SK-N-SH (cell line): ENCODE measurements around the gene VKORC1L1. TPM values are rescaled to one million over a fixed set of nuclear protein-coding genes. Genes with fewer than 3 reads are reported as not detected.

ENCODE experiments used
- CTCF ChIA-PET: fragments of 300-600, 350-600 bp; formaldehyde crosslinking; extraction: SDS; loops from one replicate; lab custom pipeline; 2021; lab: Yijun Ruan, JAX
- POLR2A ChIA-PET: fragments of 350-600 bp; sonication (Branson Sonifier 250); formaldehyde crosslinking; extraction: SDS; loops from one replicate; lab custom pipeline; 2020; ENCODE audit warnings: antibody characterized with exemption, inconsistent platforms; lab: Yijun Ruan, JAX
- DNase-seq: peaks from one replicate; pipeline ENCODE4 v3.0.0; 2012
- H2AFZ ChIP-seq: fragments of 200-600 bp; sonication (generic); 2 replicates; pipeline ENCODE4 v1.8.1; 2016; ENCODE audit warnings: antibody characterized with exemption, mild to moderate bottlenecking, low read depth
- H3F3A ChIP-seq: fragments of 200-600 bp; sonication (generic); replicated peaks from 2 replicates; pipeline ENCODE3; 2016; ENCODE audit warnings: antibody characterized with exemption, mild to moderate bottlenecking; ENCODE audit not compliant: insufficient read depth
- H3K27ac ChIP-seq, 2 experiments: fragments of 200-500 bp in 1 of 2; fragments of 200-600 bp in 1 of 2; sonication (Bioruptor generic) in 1 of 2; sonication (generic), shearing (Covaris generic) in 1 of 2; 2 replicates each; pipeline versions ENCODE4 v1.5.1 to v1.6.1; 2014 to 2016; ENCODE audit warnings: low read depth in 2 of 2, inconsistent platforms in 1 of 2, low read length in 1 of 2, mild to moderate bottlenecking in 1 of 2, mixed read lengths in 1 of 2
- H3K27me3 ChIP-seq: fragments of 200-600 bp; sonication (generic), shearing (Covaris generic); 2 replicates; pipeline ENCODE4 v1.6.1; 2016; ENCODE audit warnings: mixed run types; ENCODE audit not compliant: insufficient read depth
- H3K36me3 ChIP-seq, 2 experiments: fragments of 200-500 bp in 1 of 2; fragments of 200-600 bp in 1 of 2; sonication (Bioruptor generic) in 1 of 2; sonication (generic) in 1 of 2; replicated peaks in 1 of 2; 2 replicates each; pipeline versions ENCODE3 to v1.5.1; 2014 to 2016; ENCODE audit warnings: low read length in 1 of 2, mild to moderate bottlenecking in 1 of 2; ENCODE audit not compliant: insufficient read depth in 2 of 2, control insufficient read depth in 1 of 2
- H3K4me1 ChIP-seq, 2 experiments: fragments of 200-500 bp in 1 of 2; fragments of 200-600 bp in 1 of 2; sonication (Bioruptor generic) in 1 of 2; sonication (generic), shearing (Covaris generic) in 1 of 2; 2 replicates each; pipeline versions ENCODE4 v1.5.1 to v1.6.1; 2014 to 2016; ENCODE audit warnings: low read depth in 1 of 2, low read length in 1 of 2, mixed run types in 1 of 2; ENCODE audit not compliant: insufficient read depth in 2 of 2, control insufficient read depth in 1 of 2
- H3K4me2 ChIP-seq: fragments of 200-600 bp; sonication (generic), shearing (Covaris generic); 2 replicates; pipeline ENCODE4 v1.6.1; 2017; ENCODE audit warnings: mixed run types
- H3K4me3 ChIP-seq, 2 experiments: fragments of 200-500 bp in 1 of 2; fragments of 200-600 bp in 1 of 2; sonication (Bioruptor generic) in 1 of 2; sonication (generic), shearing (Covaris generic) in 1 of 2; 2 replicates each; pipeline versions ENCODE4 v1.5.1 to v1.8.1; 2014 to 2016; ENCODE audit warnings: low read depth in 2 of 2, inconsistent platforms in 1 of 2, low read length in 1 of 2, mild to moderate bottlenecking in 1 of 2, mixed read lengths in 1 of 2, moderate library complexity in 1 of 2
- H3K79me2 ChIP-seq: fragments of 200-600 bp; sonication (generic); 2 replicates; pipeline ENCODE4 v1.8.1; 2017; ENCODE audit warnings: mild to moderate bottlenecking; ENCODE audit not compliant: insufficient read depth
- H3K9ac ChIP-seq: fragments of 200-600 bp; sonication (generic); 2 replicates; pipeline ENCODE4 v1.6.1; 2017; ENCODE audit warnings: mixed run types
- H3K9me2 ChIP-seq: fragments of 200-600 bp; sonication (generic); 2 replicates; pipeline ENCODE4 v1.6.1; 2017; ENCODE audit warnings: mixed run types
- H3K9me3 ChIP-seq: fragments of 200-600 bp; sonication (generic); 2 replicates; pipeline ENCODE4 v1.6.1; 2017; ENCODE audit warnings: mixed run types, mild to moderate bottlenecking, moderate library complexity
- H4K20me1 ChIP-seq: fragments of 200-600 bp; sonication (generic); 2 replicates; pipeline ENCODE4 v1.6.1; 2017; ENCODE audit warnings: mild to moderate bottlenecking, mixed run types; ENCODE audit not compliant: insufficient read depth
- CTCF ChIP-seq: fragments of 200-600 bp; sonication (generic); IDR thresholded peaks from 2 replicates; pipeline ENCODE4 v1.6.1; 2017; ENCODE audit warnings: antibody characterized with exemption, mild to moderate bottlenecking, moderate library complexity
- FOSL2 ChIP-seq: IDR thresholded peaks from 2 replicates; pipeline ENCODE4 v1.4.0; 2012; ENCODE audit warnings: low read depth, mild to moderate bottlenecking, moderate library complexity, borderline replicate concordance
- FOXJ3 ChIP-seq: sonication (generic); formaldehyde crosslinking; IDR thresholded peaks from 2 replicates; pipeline ENCODE4 v1.5.1; 2020; ENCODE audit warnings: mild to moderate bottlenecking, missing genetic modification reagents
- GATA2 ChIP-seq: sonication (generic); formaldehyde crosslinking; IDR thresholded peaks from 2 replicates; pipeline ENCODE4 v1.5.0; 2020; ENCODE audit warnings: mild to moderate bottlenecking, missing genetic modification reagents
- JUND ChIP-seq: IDR thresholded peaks from 2 replicates; pipeline ENCODE4 v1.4.0; 2012
- MEF2A ChIP-seq: IDR thresholded peaks from 2 replicates; pipeline ENCODE4 v1.4.0; 2012; ENCODE audit warnings: low read depth, borderline replicate concordance
- RAD21 ChIP-seq: IDR thresholded peaks from 2 replicates; pipeline ENCODE4 v1.6.1; 2012; ENCODE audit warnings: mild to moderate bottlenecking, low read length
- RCOR1 ChIP-seq: fragments of 150-350 bp; IDR thresholded peaks from 2 replicates; pipeline ENCODE4 v1.6.1; 2017; ENCODE audit warnings: antibody characterized with exemption, low read length
- RFX5 ChIP-seq: IDR thresholded peaks from 2 replicates; pipeline ENCODE4 v1.6.1; 2012; ENCODE audit warnings: mild to moderate bottlenecking, improper control_type of control experiment, low read length
- RXRA ChIP-seq: IDR thresholded peaks from 2 replicates; pipeline ENCODE4 v1.4.0; 2012; ENCODE audit warnings: low read depth, mild to moderate bottlenecking, borderline replicate concordance
- SIN3A ChIP-seq: IDR thresholded peaks from 2 replicates; pipeline ENCODE4 v1.6.1; 2012; ENCODE audit warnings: low read depth, mild to moderate bottlenecking, low read length, moderate library complexity, borderline replicate concordance
- TAF1 ChIP-seq: IDR thresholded peaks from 2 replicates; pipeline ENCODE4 v1.6.1; 2012; ENCODE audit warnings: low read depth, mild to moderate bottlenecking, low read length, moderate library complexity, borderline replicate concordance
- TCF12 ChIP-seq: IDR thresholded peaks from 2 replicates; pipeline ENCODE4 v1.4.0; 2012
- YY1 ChIP-seq: IDR thresholded peaks from 2 replicates; pipeline ENCODE4 v1.4.0; 2012; ENCODE audit warnings: low read depth, mild to moderate bottlenecking
- WGBS: methylation state at CpG from one replicate; pipeline ENCODE4 v1.1.6; 2017; ENCODE audit warnings: low lambda C conversion rate; 5-methylcytosine and 5-hydroxymethylcytosine counted together
- polyA plus RNA-seq, 3 experiments: library from polyadenylated mRNA; depleted of rRNA; stranded (reverse); fragments of >200 nt; gene quantifications; 2 replicates each; pipeline ENCODE4 v1.2.3, GENCODE V29; 2012
- TF ChIP-seq, protein P1 (sequence below): IDR thresholded peaks from 2 replicates; pipeline ENCODE4 v1.4.0; 2012; ENCODE audit warnings: low read depth, borderline replicate concordance
- TF ChIP-seq, protein P2 (sequence below): fragments of 150-350 bp; IDR thresholded peaks from 2 replicates; pipeline ENCODE4 v1.6.1; 2017; ENCODE audit warnings: antibody characterized with exemption, low read length, low read depth, borderline replicate concordance
- TF ChIP-seq, protein P3 (sequence below): IDR thresholded peaks from 2 replicates; pipeline ENCODE4 v1.4.0; 2012; ENCODE audit warnings: low read depth
- TF ChIP-seq, protein P4 (sequence below): IDR thresholded peaks from 2 replicates; pipeline ENCODE4 v1.4.0; 2012; ENCODE audit warnings: low read depth, borderline replicate concordance
- TF ChIP-seq, protein P5 (sequence below): IDR thresholded peaks from 2 replicates; pipeline ENCODE4 v1.6.1; 2012; ENCODE audit warnings: mild to moderate bottlenecking, low read depth, low read length, moderate library complexity

The VKORC1L1 gene
- polyA plus RNA-seq, 1 of the 3 experiments (the other 2 are of a cell fraction): 14.7 TPM

- TF ChIP-seq, protein P1, sequence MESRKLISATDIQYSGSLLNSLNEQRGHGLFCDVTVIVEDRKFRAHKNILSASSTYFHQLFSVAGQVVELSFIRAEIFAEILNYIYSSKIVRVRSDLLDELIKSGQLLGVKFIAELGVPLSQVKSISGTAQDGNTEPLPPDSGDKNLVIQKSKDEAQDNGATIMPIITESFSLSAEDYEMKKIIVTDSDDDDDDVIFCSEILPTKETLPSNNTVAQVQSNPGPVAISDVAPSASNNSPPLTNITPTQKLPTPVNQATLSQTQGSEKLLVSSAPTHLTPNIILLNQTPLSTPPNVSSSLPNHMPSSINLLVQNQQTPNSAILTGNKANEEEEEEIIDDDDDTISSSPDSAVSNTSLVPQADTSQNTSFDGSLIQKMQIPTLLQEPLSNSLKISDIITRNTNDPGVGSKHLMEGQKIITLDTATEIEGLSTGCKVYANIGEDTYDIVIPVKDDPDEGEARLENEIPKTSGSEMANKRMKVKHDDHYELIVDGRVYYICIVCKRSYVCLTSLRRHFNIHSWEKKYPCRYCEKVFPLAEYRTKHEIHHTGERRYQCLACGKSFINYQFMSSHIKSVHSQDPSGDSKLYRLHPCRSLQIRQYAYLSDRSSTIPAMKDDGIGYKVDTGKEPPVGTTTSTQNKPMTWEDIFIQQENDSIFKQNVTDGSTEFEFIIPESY: no peak
- TF ChIP-seq, protein P2, sequence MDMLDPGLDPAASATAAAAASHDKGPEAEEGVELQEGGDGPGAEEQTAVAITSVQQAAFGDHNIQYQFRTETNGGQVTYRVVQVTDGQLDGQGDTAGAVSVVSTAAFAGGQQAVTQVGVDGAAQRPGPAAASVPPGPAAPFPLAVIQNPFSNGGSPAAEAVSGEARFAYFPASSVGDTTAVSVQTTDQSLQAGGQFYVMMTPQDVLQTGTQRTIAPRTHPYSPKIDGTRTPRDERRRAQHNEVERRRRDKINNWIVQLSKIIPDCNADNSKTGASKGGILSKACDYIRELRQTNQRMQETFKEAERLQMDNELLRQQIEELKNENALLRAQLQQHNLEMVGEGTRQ: no peak
- TF ChIP-seq FOSL2: no peak
- TF ChIP-seq, protein P3, sequence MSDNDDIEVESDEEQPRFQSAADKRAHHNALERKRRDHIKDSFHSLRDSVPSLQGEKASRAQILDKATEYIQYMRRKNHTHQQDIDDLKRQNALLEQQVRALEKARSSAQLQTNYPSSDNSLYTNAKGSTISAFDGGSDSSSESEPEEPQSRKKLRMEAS: no peak
- no peak for TF ChIP-seq GATA2 (CRISPR knock-in tag)
Observed at GRCh38 chr7:65923316-65923715, 50.4 kb downstream of the VKORC1L1 start (continued).

- H3K9ac ChIP-seq: no peak overlapping the region
- CTCF ChIA-PET: interaction anchor here (1.1 kb wide), 1 partner anchor 13 kb away, joined by 4 read pairs; no protein-coding TSS in a partner anchor
- H3K79me2 ChIP-seq: peaks cover 33% of the 10 kb centered on the region; the same call in 1 of the 2 replicates
- no peak for DNase-seq
- H3K4me3 ChIP-seq: no peak overlapping the region
- H3K36me3 ChIP-seq: peaks cover 0 to 4% of the 10 kb centered on the region in 2 experiments
- TF ChIP-seq, protein P4, sequence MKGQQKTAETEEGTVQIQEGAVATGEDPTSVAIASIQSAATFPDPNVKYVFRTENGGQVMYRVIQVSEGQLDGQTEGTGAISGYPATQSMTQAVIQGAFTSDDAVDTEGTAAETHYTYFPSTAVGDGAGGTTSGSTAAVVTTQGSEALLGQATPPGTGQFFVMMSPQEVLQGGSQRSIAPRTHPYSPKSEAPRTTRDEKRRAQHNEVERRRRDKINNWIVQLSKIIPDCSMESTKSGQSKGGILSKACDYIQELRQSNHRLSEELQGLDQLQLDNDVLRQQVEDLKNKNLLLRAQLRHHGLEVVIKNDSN: no peak
- no peak for TF ChIP-seq MEF2A
- no peak for TF ChIP-seq RCOR1
- TF ChIP-seq FOSL2: no peak
- no peak for TF ChIP-seq TAF1
- TF ChIP-seq FOXJ3 (CRISPR knock-in tag): no peak
- TF ChIP-seq CTCF: no peak
- TF ChIP-seq, protein P2: no peak
- TF ChIP-seq YY1: no peak
- no peak for TF ChIP-seq RFX5
- no peak for TF ChIP-seq JUND
- no peak for TF ChIP-seq RXRA
- TF ChIP-seq RAD21: no peak
- TF ChIP-seq, protein P5, sequence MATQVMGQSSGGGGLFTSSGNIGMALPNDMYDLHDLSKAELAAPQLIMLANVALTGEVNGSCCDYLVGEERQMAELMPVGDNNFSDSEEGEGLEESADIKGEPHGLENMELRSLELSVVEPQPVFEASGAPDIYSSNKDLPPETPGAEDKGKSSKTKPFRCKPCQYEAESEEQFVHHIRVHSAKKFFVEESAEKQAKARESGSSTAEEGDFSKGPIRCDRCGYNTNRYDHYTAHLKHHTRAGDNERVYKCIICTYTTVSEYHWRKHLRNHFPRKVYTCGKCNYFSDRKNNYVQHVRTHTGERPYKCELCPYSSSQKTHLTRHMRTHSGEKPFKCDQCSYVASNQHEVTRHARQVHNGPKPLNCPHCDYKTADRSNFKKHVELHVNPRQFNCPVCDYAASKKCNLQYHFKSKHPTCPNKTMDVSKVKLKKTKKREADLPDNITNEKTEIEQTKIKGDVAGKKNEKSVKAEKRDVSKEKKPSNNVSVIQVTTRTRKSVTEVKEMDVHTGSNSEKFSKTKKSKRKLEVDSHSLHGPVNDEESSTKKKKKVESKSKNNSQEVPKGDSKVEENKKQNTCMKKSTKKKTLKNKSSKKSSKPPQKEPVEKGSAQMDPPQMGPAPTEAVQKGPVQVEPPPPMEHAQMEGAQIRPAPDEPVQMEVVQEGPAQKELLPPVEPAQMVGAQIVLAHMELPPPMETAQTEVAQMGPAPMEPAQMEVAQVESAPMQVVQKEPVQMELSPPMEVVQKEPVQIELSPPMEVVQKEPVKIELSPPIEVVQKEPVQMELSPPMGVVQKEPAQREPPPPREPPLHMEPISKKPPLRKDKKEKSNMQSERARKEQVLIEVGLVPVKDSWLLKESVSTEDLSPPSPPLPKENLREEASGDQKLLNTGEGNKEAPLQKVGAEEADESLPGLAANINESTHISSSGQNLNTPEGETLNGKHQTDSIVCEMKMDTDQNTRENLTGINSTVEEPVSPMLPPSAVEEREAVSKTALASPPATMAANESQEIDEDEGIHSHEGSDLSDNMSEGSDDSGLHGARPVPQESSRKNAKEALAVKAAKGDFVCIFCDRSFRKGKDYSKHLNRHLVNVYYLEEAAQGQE: no peak
- TF ChIP-seq TCF12: no peak
- no peak for TF ChIP-seq GATA2 (CRISPR knock-in tag)
- no peak for TF ChIP-seq SIN3A
- H3K4me1 ChIP-seq: no peaks in the 10 kb centered on the region
- H2AFZ ChIP-seq: no peak overlapping the region
- no peaks in the 10 kb centered on the region for H3K27me3 ChIP-seq
- no peaks in the 10 kb centered on the region for H3F3A ChIP-seq
- 91% methylated on average over 4 of the region's 4 CpGs for WGBS
- POLR2A ChIA-PET: no interaction called here
- no peaks in the 10 kb centered on the region for H3K9me3 ChIP-seq
- H3K9me2 ChIP-seq: no peaks in the 10 kb centered on the region
- H3K4me2 ChIP-seq: no peak overlapping the region
- H3K27ac ChIP-seq: no peak overlapping the region
- H4K20me1 ChIP-seq: no peaks in the 10 kb centered on the region; the same call in 1 of the 2 replicates
Observed at GRCh38 chr7:65924193-65924592, 51.3 kb downstream of the VKORC1L1 start.
